MM.1S (cell line): ENCODE measurements around the gene HJURP.

Source experiments
- EZH2phosphoT487 ChIP-seq: fragments of 300-600 bp; sonication (generic); IDR thresholded peaks from 2 replicates; pipeline ENCODE4 v1.6.1; 2018; ENCODE audit warnings: antibody characterized with exemption, low read length
- TF ChIP-seq, protein P1 (sequence below): fragments of 300-600 bp; sonication (generic); IDR thresholded peaks from 2 replicates; pipeline ENCODE4 v1.5.1; 2016; ENCODE audit warnings: antibody characterized with exemption, low read length, mixed read lengths

DNA sequence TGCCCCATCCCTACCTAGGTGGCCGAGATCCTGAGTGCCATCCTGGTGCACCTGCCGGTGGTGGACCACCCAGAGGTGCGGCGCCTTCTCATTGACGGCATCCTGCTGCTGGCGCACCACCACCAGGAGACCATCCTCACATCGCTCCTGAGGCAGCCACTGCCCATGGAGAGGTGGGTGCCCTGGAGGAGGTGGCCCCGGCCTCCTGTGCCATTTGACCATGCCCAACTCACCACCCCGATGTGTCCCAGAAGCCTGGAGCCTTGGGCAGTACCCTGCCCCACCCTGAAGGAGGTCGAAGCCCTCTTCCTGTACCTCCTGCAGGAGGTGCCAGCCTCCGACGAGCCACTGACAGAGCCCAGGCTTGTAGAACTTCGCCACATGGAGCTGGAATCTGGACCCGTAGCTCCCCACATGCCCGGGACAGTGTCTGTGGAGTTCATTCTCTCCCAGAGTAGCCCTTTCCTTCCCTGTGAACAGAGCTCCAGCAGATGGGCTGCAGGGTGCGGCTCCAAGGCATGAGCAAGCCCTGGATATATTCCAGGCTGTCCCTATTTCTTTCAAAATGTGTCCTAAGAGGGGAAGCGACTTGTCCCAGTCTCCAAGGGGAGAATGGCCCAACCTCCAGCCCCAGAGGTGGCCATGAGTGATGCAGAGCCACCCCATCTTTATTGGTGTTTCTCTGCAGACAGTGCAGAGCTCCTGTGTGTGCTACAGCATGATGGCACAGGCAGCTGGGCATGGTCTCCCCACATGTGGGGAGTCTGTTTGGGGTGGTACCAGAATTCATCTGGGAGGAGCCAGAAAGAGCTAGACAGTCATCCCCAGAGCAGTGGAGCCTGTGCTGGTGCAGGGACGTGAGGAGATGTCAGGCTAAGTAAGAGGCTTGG lies 34.2 kb downstream of the HJURP start:
- TF ChIP-seq, protein P1, sequence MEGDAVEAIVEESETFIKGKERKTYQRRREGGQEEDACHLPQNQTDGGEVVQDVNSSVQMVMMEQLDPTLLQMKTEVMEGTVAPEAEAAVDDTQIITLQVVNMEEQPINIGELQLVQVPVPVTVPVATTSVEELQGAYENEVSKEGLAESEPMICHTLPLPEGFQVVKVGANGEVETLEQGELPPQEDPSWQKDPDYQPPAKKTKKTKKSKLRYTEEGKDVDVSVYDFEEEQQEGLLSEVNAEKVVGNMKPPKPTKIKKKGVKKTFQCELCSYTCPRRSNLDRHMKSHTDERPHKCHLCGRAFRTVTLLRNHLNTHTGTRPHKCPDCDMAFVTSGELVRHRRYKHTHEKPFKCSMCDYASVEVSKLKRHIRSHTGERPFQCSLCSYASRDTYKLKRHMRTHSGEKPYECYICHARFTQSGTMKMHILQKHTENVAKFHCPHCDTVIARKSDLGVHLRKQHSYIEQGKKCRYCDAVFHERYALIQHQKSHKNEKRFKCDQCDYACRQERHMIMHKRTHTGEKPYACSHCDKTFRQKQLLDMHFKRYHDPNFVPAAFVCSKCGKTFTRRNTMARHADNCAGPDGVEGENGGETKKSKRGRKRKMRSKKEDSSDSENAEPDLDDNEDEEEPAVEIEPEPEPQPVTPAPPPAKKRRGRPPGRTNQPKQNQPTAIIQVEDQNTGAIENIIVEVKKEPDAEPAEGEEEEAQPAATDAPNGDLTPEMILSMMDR = no peak
- no peak for TF ChIP-seq EZH2phosphoT487
